ENCODE results near the gene NOC4L. TPM values are rescaled to one million over a fixed set of nuclear protein-coding genes. Genes with fewer than 3 reads are reported as not detected.

Gene NOC4L
- total and polyA plus RNA-seq, 2 experiments from 2014 or later, result 42.4 to 54.7 TPM

GRCh38 chr12:132141976-132142678, 2.1 kb upstream of the NOC4L start:
- H3K4me1 Mint-ChIP-seq, result peaks cover 6% of the 10 kb centered on the region
- Histone ChIP-seq H3K4me2 (no peak overlapping the region), H2AFZ (no peak overlapping the region), H3K9me2 (ENCODE audit: insufficient read depth) (no peaks in the 10 kb centered on the region), H3K79me2 (replicated peaks; ENCODE audit: insufficient read depth) (peaks cover 40% of the 10 kb centered on the region), H3K4me1 (ENCODE audit: insufficient read depth) (0 out of 2 replicates have a peak, but pooled peaks cover 2% of the 10 kb centered on the region), H3K27me3 (ENCODE audit: insufficient read depth) (no peaks in the 10 kb centered on the region), H3K4me3 (no peak overlapping the region), H3K27ac (ENCODE audit: low read depth) (no peak overlapping the region), H4K20me1 (replicated peaks; ENCODE audit: insufficient read depth) (no peaks in the 10 kb centered on the region; the same call in none of the 2 replicates), H3F3A (replicated peaks; ENCODE audit: low read depth) (no peaks in the 10 kb centered on the region), H3K36me3 (ENCODE audit: insufficient read depth) (no peaks in the 10 kb centered on the region)
- H3K36me3 Mint-ChIP-seq (ENCODE audit: low read depth), result peaks cover 59% of the 10 kb centered on the region
- H3K4me3 Mint-ChIP-seq, result peak overlapping the region; percentile 82
- DNase-seq (ENCODE audit: low spot score) (no peak), ATAC-seq (no peak)
- H3K27me3 Mint-ChIP-seq (ENCODE audit: insufficient read depth, low read depth, poor library complexity), result peaks cover 29% of the 10 kb centered on the region
- no peak overlapping the region for H3K27ac Mint-ChIP-seq
- TF ChIP-seq ZNF114 (CRISPR knock-in tag; IDR thresholded peaks at IDR 0.05), result no peak
- TF ChIP-seq, protein P1, sequence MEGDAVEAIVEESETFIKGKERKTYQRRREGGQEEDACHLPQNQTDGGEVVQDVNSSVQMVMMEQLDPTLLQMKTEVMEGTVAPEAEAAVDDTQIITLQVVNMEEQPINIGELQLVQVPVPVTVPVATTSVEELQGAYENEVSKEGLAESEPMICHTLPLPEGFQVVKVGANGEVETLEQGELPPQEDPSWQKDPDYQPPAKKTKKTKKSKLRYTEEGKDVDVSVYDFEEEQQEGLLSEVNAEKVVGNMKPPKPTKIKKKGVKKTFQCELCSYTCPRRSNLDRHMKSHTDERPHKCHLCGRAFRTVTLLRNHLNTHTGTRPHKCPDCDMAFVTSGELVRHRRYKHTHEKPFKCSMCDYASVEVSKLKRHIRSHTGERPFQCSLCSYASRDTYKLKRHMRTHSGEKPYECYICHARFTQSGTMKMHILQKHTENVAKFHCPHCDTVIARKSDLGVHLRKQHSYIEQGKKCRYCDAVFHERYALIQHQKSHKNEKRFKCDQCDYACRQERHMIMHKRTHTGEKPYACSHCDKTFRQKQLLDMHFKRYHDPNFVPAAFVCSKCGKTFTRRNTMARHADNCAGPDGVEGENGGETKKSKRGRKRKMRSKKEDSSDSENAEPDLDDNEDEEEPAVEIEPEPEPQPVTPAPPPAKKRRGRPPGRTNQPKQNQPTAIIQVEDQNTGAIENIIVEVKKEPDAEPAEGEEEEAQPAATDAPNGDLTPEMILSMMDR (conservative IDR thresholded peaks at IDR 0.05; ENCODE audit: low read depth in 2 of 2), result no peak
- no peak for TF ChIP-seq NANOG (IDR thresholded peaks at IDR 0.05; ENCODE audit: borderline replicate concordance)
- TF ChIP-seq ETS1 (IDR thresholded peaks at IDR 0.05), result no peak
- no peak for TF ChIP-seq ZNF462 (CRISPR knock-in tag; IDR thresholded peaks at IDR 0.05)
- TF ChIP-seq CREB1 (CRISPR knock-in tag; IDR thresholded peaks at IDR 0.05; ENCODE audit: low read depth), result no peak
- no peak for TF ChIP-seq POLR2AphosphoS5 (IDR thresholded peaks at IDR 0.05; ENCODE audit: low read depth)
- TF ChIP-seq ZNF331 (CRISPR knock-in tag; IDR thresholded peaks at IDR 0.05; ENCODE audit: low read depth), result no peak
- TF ChIP-seq EZH2phosphoT487 (IDR thresholded peaks at IDR 0.05; ENCODE audit: unreplicated experiment), result no peak
- TF ChIP-seq EZH2 (IDR thresholded peaks at IDR 0.05; ENCODE audit: low read depth, unreplicated experiment), result no peak
- no peak for TF ChIP-seq JUNB (IDR thresholded peaks at IDR 0.05; ENCODE audit: unreplicated experiment)
- TF ChIP-seq, protein P2, sequence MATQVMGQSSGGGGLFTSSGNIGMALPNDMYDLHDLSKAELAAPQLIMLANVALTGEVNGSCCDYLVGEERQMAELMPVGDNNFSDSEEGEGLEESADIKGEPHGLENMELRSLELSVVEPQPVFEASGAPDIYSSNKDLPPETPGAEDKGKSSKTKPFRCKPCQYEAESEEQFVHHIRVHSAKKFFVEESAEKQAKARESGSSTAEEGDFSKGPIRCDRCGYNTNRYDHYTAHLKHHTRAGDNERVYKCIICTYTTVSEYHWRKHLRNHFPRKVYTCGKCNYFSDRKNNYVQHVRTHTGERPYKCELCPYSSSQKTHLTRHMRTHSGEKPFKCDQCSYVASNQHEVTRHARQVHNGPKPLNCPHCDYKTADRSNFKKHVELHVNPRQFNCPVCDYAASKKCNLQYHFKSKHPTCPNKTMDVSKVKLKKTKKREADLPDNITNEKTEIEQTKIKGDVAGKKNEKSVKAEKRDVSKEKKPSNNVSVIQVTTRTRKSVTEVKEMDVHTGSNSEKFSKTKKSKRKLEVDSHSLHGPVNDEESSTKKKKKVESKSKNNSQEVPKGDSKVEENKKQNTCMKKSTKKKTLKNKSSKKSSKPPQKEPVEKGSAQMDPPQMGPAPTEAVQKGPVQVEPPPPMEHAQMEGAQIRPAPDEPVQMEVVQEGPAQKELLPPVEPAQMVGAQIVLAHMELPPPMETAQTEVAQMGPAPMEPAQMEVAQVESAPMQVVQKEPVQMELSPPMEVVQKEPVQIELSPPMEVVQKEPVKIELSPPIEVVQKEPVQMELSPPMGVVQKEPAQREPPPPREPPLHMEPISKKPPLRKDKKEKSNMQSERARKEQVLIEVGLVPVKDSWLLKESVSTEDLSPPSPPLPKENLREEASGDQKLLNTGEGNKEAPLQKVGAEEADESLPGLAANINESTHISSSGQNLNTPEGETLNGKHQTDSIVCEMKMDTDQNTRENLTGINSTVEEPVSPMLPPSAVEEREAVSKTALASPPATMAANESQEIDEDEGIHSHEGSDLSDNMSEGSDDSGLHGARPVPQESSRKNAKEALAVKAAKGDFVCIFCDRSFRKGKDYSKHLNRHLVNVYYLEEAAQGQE (IDR thresholded peaks at IDR 0.05; ENCODE audit: unreplicated experiment), result no peak
- TF ChIP-seq STAT1 (IDR thresholded peaks at IDR 0.05; ENCODE audit: unreplicated experiment), result no peak
- H3K9me3 Mint-ChIP-seq, result no peaks in the 10 kb centered on the region; the same call in none of the 3 replicates

Data from GM23338 (cell line).